ENCODE data around the gene FBXW9.
"Not testable (repeated sequence)": the region's sequence is repeated elsewhere in the genome, so short reads cannot be mapped to it uniquely, and the experiment has no call there.

Gene FBXW9

GRCh38 chr19:12648088-12648487 is 48.3 kb downstream of the FBXW9 start:
- DNase-seq, result no peak

DNA sequence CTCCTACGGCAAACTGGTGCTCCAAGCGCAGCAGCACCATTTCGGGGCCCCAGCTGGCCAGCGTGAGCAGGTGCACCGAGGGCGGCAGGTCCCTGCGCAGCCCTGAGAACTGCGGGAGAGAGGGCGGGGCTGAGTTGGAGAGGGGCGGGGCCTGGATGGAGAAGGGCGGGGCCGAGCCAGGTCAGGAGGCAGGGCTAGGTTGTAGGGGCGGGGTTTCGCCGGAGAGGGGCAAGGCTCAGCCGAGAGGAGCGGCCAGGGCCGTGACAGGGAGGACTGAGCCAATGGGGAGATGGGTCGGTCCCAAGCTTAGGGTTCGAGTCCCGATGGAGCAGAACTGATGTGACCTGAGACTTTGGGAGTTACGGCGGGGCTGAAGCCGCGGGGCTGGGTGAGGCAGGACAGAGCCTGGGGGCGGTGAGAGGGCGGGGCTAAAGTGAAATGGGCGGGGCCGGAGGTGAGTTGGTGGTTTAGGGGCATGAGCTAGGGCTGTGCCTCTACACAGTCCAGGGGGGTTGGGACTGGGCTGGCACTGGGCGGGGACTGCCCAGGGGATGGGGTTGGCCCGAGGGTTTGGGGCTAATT is 48.9 kb downstream of the FBXW9 start:
- no peak for DNase-seq

DNA sequence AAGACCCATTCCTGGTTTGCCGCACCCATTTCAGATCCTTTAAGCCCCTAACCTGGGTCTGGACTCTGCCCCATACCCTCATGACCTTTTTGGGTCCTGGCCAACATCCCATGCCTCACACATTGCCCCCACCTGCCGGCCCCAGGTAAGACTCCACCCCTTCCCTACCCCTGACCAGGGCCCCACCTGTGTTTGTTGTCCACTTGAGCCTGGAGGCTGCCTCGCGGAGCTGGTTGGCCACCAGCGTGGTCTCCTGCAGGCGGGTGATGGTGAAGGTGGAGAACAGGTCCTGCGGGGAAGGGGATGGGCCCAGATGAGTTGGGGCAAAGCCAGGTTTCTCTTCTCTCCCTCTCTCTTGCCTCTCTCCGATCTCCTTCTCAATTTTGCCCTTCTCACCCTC is 49.4 kb downstream of the FBXW9 start:
- no peak for DNase-seq

DNA sequence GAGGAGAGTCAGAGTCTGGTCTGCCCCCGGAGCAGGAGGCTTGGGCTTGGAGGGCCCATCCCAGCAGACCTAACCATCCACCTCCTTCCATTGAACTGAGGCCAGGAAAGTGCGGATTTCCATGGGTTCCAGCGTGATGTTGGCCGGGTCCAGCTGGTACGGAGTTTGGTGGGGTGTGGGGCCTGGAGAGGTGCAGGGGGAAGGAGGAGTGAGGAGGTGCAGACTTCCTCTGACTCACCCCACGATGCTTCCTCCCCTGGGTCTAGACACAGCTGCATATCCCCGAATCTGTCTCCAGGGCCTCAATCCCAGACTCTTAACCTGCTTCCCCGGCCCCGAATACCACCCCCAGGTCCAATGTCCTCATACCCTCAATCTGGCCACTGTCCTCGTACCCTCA is 49.9 kb downstream of the FBXW9 start:
- DNase-seq, result no peak

- DNase-seq, result not testable (repeated sequence)
These were observed 52.7 kb downstream of the FBXW9 start for GRCh38 chr19:12643716-12644115.

DNA sequence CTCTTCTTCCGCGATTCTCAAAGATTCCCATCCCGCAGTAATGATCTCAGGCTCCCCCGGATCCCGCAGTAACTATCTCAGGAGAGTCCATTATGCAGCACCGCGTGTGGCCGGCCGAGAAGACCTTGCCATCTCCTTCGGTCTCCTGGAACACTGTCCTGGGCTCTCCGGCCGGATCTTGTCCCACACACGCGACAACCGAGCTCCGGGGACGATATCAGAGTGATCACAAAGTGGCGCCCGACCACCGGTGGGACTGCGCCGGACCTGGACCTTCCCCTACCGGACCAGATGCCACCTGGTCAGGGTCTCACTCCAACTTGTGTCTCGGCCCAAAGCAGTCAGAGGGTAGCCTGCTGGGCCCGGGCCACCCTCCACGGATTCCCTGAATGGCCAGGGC is 53.9 kb downstream of the FBXW9 start:
- DNase-seq, result no peak

- no peak for DNase-seq
These were observed 55.0 kb downstream of the FBXW9 start for GRCh38 chr19:12641456-12641855.

GRCh38 chr19:12639901-12640613 is 56.4 kb downstream of the FBXW9 start:
- DNase-seq, result peak in 1 of 2 experiments; percentile 8
